GM18951 (cell line): Measurements from ENCODE around the gene VTA1.
"Not testable (repeated sequence)": the region's sequence is repeated elsewhere in the genome, so short reads cannot be mapped to it uniquely, and the experiment has no call there.

ENCODE experiments used
- POLR2A ChIP-seq: IDR thresholded peaks from 4 replicates; pipeline ENCODE4 v1.6.1; 2011; ENCODE audit warnings: mild to moderate bottlenecking; ENCODE audit not compliant: insufficient read length, insufficient read depth; ENCODE audit errors: extremely low read depth
- in situ Hi-C: fragments of 300-500 bp; cut with MboI; formaldehyde crosslinking; loops from one replicate; pipeline ENCODE4 v1.12.0; 2022; ENCODE audit warnings: low sequenced_read_pairs, mixed read lengths, inconsistent platforms; ENCODE audit not compliant: unreplicated experiment

VTA1 gene

GRCh38 chr6:142154336-142154735 is 7.3 kb downstream of the VTA1 start:
- no peak for TF ChIP-seq POLR2A
- in situ Hi-C loops: no loop called here

- in situ Hi-C loops: no loop called here
- TF ChIP-seq POLR2A: no peak
Observed at GRCh38 chr6:142155091-142155490, 8.0 kb downstream of the VTA1 start.

- no peak for TF ChIP-seq POLR2A
- in situ Hi-C loops: no loop called here
Observed at GRCh38 chr6:142155895-142156757, 9.1 kb downstream of the VTA1 start.

GRCh38 chr6:142156758-142157068 is 9.7 kb downstream of the VTA1 start:
- in situ Hi-C loops: not testable (repeated sequence)

- no peak for TF ChIP-seq POLR2A
- in situ Hi-C loops: no loop called here
Observed at GRCh38 chr6:142162780-142163179, 15.7 kb downstream of the VTA1 start.

GRCh38 chr6:142165227-142165626 is 18.2 kb downstream of the VTA1 start:
- no peak for TF ChIP-seq POLR2A
- in situ Hi-C loops: no loop called here

- TF ChIP-seq POLR2A: no peak
Observed at GRCh38 chr6:142167071-142167470, 20.0 kb downstream of the VTA1 start.

GRCh38 chr6:142167486-142167885 is 20.4 kb downstream of the VTA1 start:
- no peak for TF ChIP-seq POLR2A
- in situ Hi-C loops: no loop called here

More at GRCh38 chr6:142167071-142167470, 20.0 kb downstream of the VTA1 start:
- in situ Hi-C loops: no loop called here

- TF ChIP-seq POLR2A: no peak
- in situ Hi-C loops: no loop called here
Observed at GRCh38 chr6:142171351-142171750, 24.3 kb downstream of the VTA1 start.

- in situ Hi-C loops: no loop called here
Observed at GRCh38 chr6:142172758-142173157, 25.7 kb downstream of the VTA1 start.

GRCh38 chr6:142173980-142174379 is 26.9 kb downstream of the VTA1 start:
- in situ Hi-C loops: no loop called here
- no peak for TF ChIP-seq POLR2A

More at GRCh38 chr6:142172758-142173157, 25.7 kb downstream of the VTA1 start:
- no peak for TF ChIP-seq POLR2A

GRCh38 chr6:142174703-142175102 is 27.6 kb downstream of the VTA1 start:
- TF ChIP-seq POLR2A: no peak
- in situ Hi-C loops: no loop called here

GRCh38 chr6:142178129-142178528 is 31.1 kb downstream of the VTA1 start:
- in situ Hi-C loops: no loop called here
- no peak for TF ChIP-seq POLR2A

- no peak for TF ChIP-seq POLR2A
- in situ Hi-C loops: no loop called here
Observed at GRCh38 chr6:142182004-142182403, 34.9 kb downstream of the VTA1 start.
